ENCODE measurements around the gene ZNF324B.
A peak's percentile ranks its signal among the peaks of the same experiment; 100 is the strongest.

The ZNF324B gene

DNA sequence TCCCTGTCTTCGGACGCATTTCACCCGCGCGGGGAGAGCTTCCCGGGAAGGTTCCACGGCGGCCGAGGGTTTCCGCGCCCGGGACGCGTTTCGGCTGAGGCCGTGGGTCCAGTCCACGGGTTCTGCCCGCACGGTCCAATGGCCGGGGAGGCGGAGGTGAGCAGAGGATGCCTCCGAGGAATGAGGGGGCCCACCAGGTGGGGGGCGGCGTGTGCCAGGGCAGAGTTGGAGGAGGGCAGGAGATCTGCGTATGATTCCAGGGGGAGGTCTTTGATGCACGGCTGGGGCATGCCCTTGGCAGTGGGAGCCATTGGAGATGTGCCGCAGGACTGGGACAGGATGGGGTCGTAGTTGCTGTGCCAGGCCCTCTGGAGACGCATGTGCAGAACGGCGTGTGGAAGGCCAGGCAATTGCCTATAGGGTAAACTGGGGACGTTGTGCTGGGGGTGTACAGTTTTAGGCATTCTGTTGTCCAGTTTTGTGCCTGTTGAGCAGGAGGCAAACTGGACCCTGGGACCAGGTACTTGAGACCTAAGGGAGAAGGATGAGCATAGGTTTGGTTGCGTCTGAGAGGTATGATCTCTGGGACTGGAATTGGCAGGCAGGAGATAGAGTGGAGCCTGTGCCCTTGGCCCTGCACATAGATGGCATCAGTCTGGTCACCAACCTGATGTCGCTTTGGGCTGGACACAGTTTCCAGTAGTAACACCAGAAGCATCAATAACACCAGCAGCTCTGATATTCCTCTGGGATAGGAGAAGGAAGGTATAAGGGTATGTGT, 42.2 kb upstream of the ZNF324B start:
- peak overlapping the region; percentile 85 for H3K27ac ChIP-seq
- no peak for TF ChIP-seq ZFX (IDR thresholded peaks at IDR 0.05; ENCODE audit: borderline replicate concordance)
- TF ChIP-seq, protein P1, sequence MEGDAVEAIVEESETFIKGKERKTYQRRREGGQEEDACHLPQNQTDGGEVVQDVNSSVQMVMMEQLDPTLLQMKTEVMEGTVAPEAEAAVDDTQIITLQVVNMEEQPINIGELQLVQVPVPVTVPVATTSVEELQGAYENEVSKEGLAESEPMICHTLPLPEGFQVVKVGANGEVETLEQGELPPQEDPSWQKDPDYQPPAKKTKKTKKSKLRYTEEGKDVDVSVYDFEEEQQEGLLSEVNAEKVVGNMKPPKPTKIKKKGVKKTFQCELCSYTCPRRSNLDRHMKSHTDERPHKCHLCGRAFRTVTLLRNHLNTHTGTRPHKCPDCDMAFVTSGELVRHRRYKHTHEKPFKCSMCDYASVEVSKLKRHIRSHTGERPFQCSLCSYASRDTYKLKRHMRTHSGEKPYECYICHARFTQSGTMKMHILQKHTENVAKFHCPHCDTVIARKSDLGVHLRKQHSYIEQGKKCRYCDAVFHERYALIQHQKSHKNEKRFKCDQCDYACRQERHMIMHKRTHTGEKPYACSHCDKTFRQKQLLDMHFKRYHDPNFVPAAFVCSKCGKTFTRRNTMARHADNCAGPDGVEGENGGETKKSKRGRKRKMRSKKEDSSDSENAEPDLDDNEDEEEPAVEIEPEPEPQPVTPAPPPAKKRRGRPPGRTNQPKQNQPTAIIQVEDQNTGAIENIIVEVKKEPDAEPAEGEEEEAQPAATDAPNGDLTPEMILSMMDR (IDR thresholded peaks at IDR 0.05): no peak

DNA sequence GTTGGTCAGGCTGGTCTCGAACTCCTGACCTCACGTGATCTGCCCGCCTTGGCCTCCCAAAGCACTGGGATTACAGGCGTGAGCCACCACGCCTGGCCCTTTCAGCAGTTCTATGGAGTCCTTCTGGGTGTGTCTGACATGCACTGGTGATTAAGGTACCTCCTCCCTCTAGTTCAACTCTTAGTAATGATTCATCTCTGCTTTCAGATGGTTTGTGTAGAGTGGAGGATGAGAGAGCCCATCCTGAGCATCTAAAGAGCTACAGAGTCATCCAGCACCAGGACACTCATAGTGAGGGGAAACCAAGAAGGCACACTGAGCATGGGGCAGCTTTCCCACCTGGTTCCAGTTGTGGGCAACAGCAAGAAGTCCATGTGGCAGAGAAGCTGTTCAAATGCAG, 34.8 kb upstream of the ZNF324B start:
- TF ChIP-seq, protein P1 (IDR thresholded peaks at IDR 0.05): no peak
- TF ChIP-seq ZFX (IDR thresholded peaks at IDR 0.05; ENCODE audit: borderline replicate concordance): no peak
- H3K27ac ChIP-seq: no peak overlapping the region

DNA sequence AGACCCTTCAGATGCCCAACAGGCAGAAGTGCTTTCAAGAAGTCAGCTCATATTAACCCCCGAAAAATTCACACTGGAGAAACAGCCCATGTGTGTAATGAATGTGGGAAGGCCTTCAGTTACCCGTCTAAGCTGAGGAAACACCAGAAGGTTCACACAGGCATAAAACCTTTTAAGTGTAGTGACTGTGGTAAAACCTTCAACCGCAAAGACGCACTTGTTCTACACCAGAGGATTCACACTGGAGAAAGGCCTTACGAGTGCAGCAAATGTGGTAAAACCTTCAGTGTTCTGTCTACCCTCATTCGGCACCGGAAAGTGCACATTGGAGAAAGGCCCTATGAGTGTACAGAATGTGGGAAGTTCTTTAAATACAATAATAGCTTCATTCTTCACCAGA, 34.4 kb upstream of the ZNF324B start:
- H3K27ac ChIP-seq: no peak overlapping the region
- no peak for TF ChIP-seq ZFX (IDR thresholded peaks at IDR 0.05; ENCODE audit: borderline replicate concordance)
- TF ChIP-seq, protein P1 (IDR thresholded peaks at IDR 0.05): no peak

DNA sequence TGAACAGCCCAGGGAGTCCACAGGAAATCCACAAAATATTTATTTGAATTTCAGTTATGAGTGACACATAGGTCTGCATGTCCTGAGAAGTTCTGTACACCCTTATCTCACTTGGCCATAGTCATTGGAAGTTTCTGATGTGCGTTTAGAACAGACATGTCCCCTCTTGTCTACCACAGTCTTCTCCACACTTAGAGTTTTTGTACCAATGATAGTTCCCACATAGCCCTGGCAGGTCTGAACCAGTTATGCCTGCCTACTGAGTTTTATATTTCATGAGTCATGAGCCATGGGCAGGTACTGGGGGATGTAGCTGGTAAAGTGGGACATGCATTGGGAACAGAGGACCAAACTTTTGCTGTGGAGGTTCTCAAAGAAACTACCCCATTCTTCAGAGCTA, 22.8 kb upstream of the ZNF324B start:
- TF ChIP-seq ZFX (IDR thresholded peaks at IDR 0.05; ENCODE audit: borderline replicate concordance): no peak
- TF ChIP-seq, protein P1 (IDR thresholded peaks at IDR 0.05): no peak

DNA sequence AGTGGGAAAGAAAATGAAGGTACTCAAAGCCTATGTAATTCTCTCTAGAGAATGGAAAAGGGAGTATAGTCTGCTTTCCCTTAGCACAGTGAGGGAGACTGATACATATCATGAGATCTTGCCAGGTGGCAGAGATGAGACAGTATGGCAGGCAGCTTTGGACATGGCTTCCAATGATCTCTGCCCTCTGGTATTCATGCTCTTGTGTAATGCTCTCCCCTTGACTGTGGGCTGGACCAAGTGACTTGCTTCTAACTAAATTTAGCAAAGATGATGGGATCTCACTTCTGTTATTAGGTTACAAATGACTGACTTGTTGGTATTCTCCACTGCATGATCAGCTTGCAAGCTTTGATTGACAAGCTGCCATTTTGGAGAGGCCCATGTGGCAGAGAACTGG, 21.7 kb upstream of the ZNF324B start:
- TF ChIP-seq ZFX (IDR thresholded peaks at IDR 0.05; ENCODE audit: borderline replicate concordance): no peak
- TF ChIP-seq, protein P1 (IDR thresholded peaks at IDR 0.05): no peak

More for the DNA sequence above, 22.8 kb upstream of the ZNF324B start:
- H3K27ac ChIP-seq: no peak overlapping the region

DNA sequence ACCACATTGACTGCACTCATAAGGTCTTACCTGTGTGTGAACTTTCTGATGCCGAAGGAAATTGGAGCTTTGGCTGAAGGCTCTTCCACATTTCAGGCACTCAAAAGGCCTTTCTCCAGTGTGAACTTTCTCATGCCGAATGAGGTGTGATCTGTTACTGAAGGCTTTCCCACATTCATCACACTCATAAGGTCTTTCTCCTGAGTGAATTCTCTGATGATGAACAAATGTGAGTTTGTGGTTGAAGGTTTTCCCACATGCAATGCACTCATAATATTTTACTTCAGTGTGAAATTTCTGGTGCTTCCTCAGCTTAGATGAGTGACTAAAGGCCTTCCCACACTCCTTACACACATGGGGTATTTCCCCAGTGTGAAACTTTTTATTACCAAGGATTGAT, 17.2 kb upstream of the ZNF324B start:
- TF ChIP-seq ZFX (IDR thresholded peaks at IDR 0.05; ENCODE audit: borderline replicate concordance): no peak
- TF ChIP-seq, protein P1 (IDR thresholded peaks at IDR 0.05): no peak
- H3K27ac ChIP-seq: no peak overlapping the region

More for the DNA sequence above, 21.7 kb upstream of the ZNF324B start:
- H3K27ac ChIP-seq: no peak overlapping the region

Data from 22Rv1 (cell line).